Thyroid gland (tissue), 4 donors: Measurements from ENCODE around the gene CHN2.

Experiments
- CTCF ChIP-seq, 6 experiments: fragments of 200-600 bp in 3 of 6; fragments of 450-650 bp in 3 of 6; sonication (generic) in 3 of 6; IDR thresholded peaks; one replicate each; pipeline ENCODE4 v1.5.1; 2016 to 2019; ENCODE audit warnings: antibody characterized with exemption in 6 of 6, mild to moderate bottlenecking in 2 of 6, inconsistent platforms in 1 of 6, moderate library complexity in 1 of 6
- POLR2A ChIP-seq, 2 donors: fragments of 450-650 bp; IDR thresholded peaks; one replicate each; pipeline ENCODE4 v1.6.1; 2017; ENCODE audit warnings: antibody characterized with exemption in 2 of 2, mild to moderate bottlenecking in 2 of 2, moderate library complexity in 1 of 2

DNA sequence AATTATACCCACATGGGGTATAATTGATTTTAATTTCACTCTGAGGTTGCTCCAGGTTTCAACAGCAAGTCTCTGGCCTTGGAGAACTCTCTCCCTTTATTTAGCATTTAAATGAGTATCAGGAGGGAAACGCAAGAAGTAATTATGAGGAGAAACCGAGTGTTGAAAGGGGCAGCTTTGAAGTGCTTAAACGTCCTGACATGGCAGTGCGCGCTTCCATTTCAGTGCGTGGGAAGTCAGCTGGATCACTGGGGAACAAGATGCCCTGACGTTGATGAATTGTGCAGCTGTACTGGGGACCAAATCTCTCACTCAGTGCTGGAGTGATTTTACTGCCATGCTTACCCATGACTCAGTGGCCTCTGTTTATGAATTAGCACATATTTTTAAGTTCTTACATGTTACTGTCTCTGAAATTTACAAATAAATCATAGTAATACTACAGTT lies 263.0 kb downstream of the CHN2 start:
- TF ChIP-seq CTCF (IDR thresholded peaks at IDR 0.05) (no peak), POLR2A (IDR thresholded peaks at IDR 0.05) (no peak)
